ENCODE data around the gene ASXL1. TPM values are rescaled to one million over a fixed set of nuclear protein-coding genes. Genes with fewer than 3 reads are reported as not detected.

Gene ASXL1
- total RNA-seq, 1 donor from 2014 or later: 140 TPM

DNA sequence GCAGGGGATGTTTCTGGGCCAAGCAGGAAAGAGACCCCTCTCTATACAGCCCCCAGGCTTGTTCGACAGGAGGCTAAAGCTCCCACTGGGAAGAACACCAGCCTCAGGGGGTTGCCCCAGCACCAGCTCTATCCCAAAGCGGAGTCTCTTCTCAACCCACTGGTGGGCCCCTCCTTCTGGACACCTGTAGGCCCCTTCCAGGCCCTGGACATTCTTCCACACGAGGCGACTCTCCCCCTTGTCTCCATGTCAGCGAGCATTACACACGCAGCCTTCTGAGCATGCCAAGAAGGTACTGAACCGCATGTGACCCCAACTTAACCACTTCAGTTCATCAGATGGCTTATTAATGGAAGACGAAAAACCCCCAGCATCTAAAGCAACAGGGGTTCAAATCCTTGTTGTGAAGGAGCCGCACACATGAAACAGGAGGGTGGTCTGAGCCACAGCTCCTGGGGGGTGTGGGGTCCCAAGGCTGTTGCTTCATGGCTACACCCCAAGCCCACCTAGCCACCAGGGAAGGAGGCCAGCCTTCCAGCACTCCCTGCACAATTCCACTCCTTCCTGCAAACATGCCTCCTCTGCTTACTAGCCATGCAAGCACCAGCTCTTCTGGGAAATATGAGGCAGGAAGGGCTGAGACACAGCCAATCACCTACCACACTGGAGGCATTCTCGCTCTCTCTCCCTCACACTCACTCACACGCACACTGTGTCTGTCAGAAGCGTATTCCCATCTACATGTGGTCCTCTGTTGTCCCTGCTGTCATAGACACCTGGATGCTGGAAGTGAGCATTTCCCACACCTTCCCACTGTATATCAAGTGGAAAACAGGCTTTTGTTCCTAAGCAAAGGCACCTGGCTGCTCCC is 122.5 kb downstream of the ASXL1 start:
- TF ChIP-seq CTCF (conservative IDR thresholded peaks at IDR 0.05): no peak
- no peaks in the 10 kb centered on the region for H3K9me3 Mint-ChIP-seq
- no peaks in the 10 kb centered on the region for H3K36me3 Mint-ChIP-seq (ENCODE audit: low read depth)
- H3K4me3 Mint-ChIP-seq: peak overlapping the region; percentile 91
- H3K27me3 Mint-ChIP-seq (ENCODE audit: low read depth): no peaks in the 10 kb centered on the region
- H3K4me1 Mint-ChIP-seq: peaks cover 71% of the 10 kb centered on the region
- no peak overlapping the region for H3K27ac Mint-ChIP-seq (ENCODE audit: unreplicated experiment)
- no peak for DNase-seq (ENCODE audit: low read depth, low spot score)

- peak overlapping the region; percentile 91 for H3K4me3 Mint-ChIP-seq
- no peak for DNase-seq (ENCODE audit: low read depth, low spot score)
- H3K36me3 Mint-ChIP-seq (ENCODE audit: low read depth): no peaks in the 10 kb centered on the region
- no peak overlapping the region for H3K27ac Mint-ChIP-seq (ENCODE audit: unreplicated experiment)
- TF ChIP-seq CTCF (conservative IDR thresholded peaks at IDR 0.05): no peak
- H3K27me3 Mint-ChIP-seq (ENCODE audit: low read depth): peaks cover 5% of the 10 kb centered on the region
- peaks cover 69% of the 10 kb centered on the region for H3K4me1 Mint-ChIP-seq
- H3K9me3 Mint-ChIP-seq: no peaks in the 10 kb centered on the region
Measured at GRCh38 chr20:32481311-32482142, 123.4 kb downstream of the ASXL1 start.

- Mint-ChIP-seq H3K36me3 (ENCODE audit: low read depth) (no peaks in the 10 kb centered on the region), H3K27me3 (ENCODE audit: low read depth) (peaks cover 6% of the 10 kb centered on the region), H3K9me3 (no peaks in the 10 kb centered on the region), H3K4me1 (peaks cover 63% of the 10 kb centered on the region), H3K4me3 (peak overlapping the region; percentile 91), H3K27ac (ENCODE audit: unreplicated experiment) (no peak overlapping the region)
- no peak for TF ChIP-seq CTCF (conservative IDR thresholded peaks at IDR 0.05)
- no peak for DNase-seq (ENCODE audit: low read depth, low spot score)
Measured at GRCh38 chr20:32482143-32482441, 124.0 kb downstream of the ASXL1 start.

DNA sequence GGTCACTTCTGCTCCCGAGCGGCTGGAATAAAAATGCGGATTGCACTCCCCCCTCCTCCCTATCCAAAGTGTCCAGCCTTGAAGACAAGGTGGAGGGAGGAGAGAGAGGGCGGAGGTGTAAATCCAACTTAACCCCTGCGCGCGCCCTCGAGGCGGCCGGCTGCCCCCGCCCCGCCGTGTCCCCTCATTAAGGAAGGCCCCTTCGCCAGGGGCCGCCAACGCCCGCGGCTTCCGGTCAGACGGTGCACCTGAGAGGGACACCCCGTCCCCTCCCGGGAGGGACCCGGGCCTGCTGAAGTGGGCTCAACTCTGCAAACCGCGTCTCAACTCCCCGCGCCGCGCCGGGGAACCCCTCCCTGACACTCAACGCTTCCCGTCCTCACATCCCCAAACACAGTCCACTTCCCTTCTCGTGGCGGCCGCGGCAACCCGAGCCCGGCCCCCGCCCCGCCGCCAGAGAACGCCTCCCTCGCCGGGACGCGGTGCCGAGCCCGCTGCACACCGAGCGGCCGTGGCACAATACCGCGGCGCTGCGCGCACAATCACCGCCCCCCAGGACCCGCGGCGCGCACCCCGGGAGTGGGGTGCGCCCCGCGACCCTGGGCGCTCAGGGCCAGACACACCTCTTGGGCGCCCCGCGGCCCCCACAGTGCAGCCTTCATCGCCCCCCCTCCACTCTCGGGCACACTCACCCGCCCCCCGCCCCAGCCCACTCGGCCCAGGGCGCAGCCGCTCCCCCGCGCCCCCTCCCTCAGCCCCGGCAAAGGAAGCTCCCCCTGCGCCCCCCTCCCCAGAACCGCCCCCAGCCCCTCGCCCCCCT is 124.5 kb downstream of the ASXL1 start:
- DNase-seq (ENCODE audit: low read depth, low spot score): peak; percentile 43
- Mint-ChIP-seq H3K36me3 (ENCODE audit: low read depth) (no peaks in the 10 kb centered on the region), H3K9me3 (no peaks in the 10 kb centered on the region), H3K27me3 (ENCODE audit: low read depth) (peaks cover 6% of the 10 kb centered on the region), H3K4me3 (peak overlapping the region; percentile 91), H3K27ac (ENCODE audit: unreplicated experiment) (no peak overlapping the region), H3K4me1 (peaks cover 58% of the 10 kb centered on the region)
- TF ChIP-seq CTCF (conservative IDR thresholded peaks at IDR 0.05): no peak
